Measurements from ENCODE around the gene VARS2. TPM values are rescaled to one million over a fixed set of nuclear protein-coding genes. Genes with fewer than 3 reads are reported as not detected.
A peak's percentile ranks its signal among the peaks of the same experiment; 100 is the strongest.

Gene VARS2
- total and polyA plus RNA-seq, 9 of the 15 experiments (the other 6 are each of a cell fraction or from before 2014, with no cell fraction given) = 1.6 to 53.6 (median 29.9) TPM

GRCh38 chr6:30882759-30883684 is 31.0 kb upstream of the VARS2 start:
- POLR2A ChIA-PET = interaction anchor here (0.6 to 1.6 kb wide), 17 partner anchors 10 to 267 kb away, joined by 3 to 8 read pairs (median 4); partner anchors contain the start of genes GTF2H4, MRPS18B, PPP1R10 and VARS2
- H3K36me3 ChIP-seq (ENCODE audit: control insufficient read depth, insufficient read depth, low read length) = no peaks in the 10 kb centered on the region
- H3K27ac ChIP-seq (ENCODE audit: extremely low read depth, low read depth, low read length) = peak overlapping the region; percentile 70
- BruUV-seq (replicated peaks) = no TSS peak
- CTCF ChIA-PET (ENCODE audit: low intra/inter-chr PET ratio) = no interaction called here
- no peaks in the 10 kb centered on the region for H3K9me3 ChIP-seq (replicated peaks; ENCODE audit: control insufficient read depth, insufficient read depth, low read depth, low read length)
- H4K20me1 ChIP-seq (replicated peaks; ENCODE audit: control insufficient read depth, insufficient read depth, low read length) = peaks cover 9% of the 10 kb centered on the region; the same call in 1 of the 2 replicates
- intact Hi-C loops (cut with micrococcal nuclease) (no loop called here), in situ Hi-C loops (cut with MboI) (no loop called here)
- ATAC-seq (peak; percentile 9; the same call in 2 of the 3 replicates), FAIRE-seq (peak; percentile 66), DNase-seq (ENCODE audit: extremely low read depth in 1 of 4, low spot score in 3 of 4) (peak; percentile 59 to 72 (median 68))
- peak overlapping the region; percentile 63 to 94 for H3K9ac ChIP-seq (ENCODE audit: insufficient read depth in 1 of 2, low read depth in 2 of 2, low read length in 2 of 2)
- peak overlapping the region; percentile 82 for H2AFZ ChIP-seq (ENCODE audit: low read depth, low read length)
- H3K9me1 ChIP-seq (ENCODE audit: control insufficient read depth, insufficient read depth, low read length) = peaks cover 3% of the 10 kb centered on the region
- WGBS (ENCODE audit: insufficient coverage, low coverage, missing lambda C conversion rate) = 42% methylated on average over 15 of the region's 15 CpGs
- H3K27me3 ChIP-seq (ENCODE audit: control insufficient read depth in 2 of 2, insufficient read depth in 2 of 2, low read length in 2 of 2) = no peaks in the 10 kb centered on the region
- peak overlapping the region; percentile 77 for H3K4me2 ChIP-seq (ENCODE audit: insufficient read depth, low read length)
- H3K4me3 ChIP-seq = peak overlapping the region; percentile 54
- H3K79me2 ChIP-seq (ENCODE audit: control insufficient read depth, insufficient read depth, low read length) = peaks cover 35% of the 10 kb centered on the region
- H3K4me1 ChIP-seq (replicated peaks in 1 of 2; ENCODE audit: control insufficient read depth in 2 of 2, insufficient read depth in 2 of 2, low read length in 2 of 2) = peaks cover 68 to 75% of the 10 kb centered on the region in 2 experiments
- TF ChIP-seq SRSF3 (IDR thresholded peaks at IDR 0.05; ENCODE audit: insufficient read depth, low read length) (no peak), ELK1 (CRISPR knock-in tag; IDR thresholded peaks at IDR 0.05) (no peak), FOXK2 (conservative IDR thresholded peaks at IDR 0.05 in 1 of 2, IDR thresholded peaks at IDR 0.05 in 1 of 2; ENCODE audit: low read depth in 2 of 2) (peak in 1 of 2 experiments; percentile 47; a peak in 1 of 4 replicates), HLTF (IDR thresholded peaks at IDR 0.05) (no peak), NCOA4 (IDR thresholded peaks at IDR 0.05; ENCODE audit: partially characterized antibody) (no peak), MECOM (CRISPR knock-in tag; IDR thresholded peaks at IDR 0.05) (no peak), NKRF (IDR thresholded peaks at IDR 0.05; ENCODE audit: borderline replicate concordance) (peak; percentile 39; the same call in 1 of the 2 replicates), AFF4 (CRISPR knock-in tag; IDR thresholded peaks at IDR 0.05) (0 out of 2 replicates have a peak, but pooled peaks have one; percentile 13), HES1 (IDR thresholded peaks at IDR 0.05; ENCODE audit: low read depth) (no peak), VEZF1 (CRISPR knock-in tag; IDR thresholded peaks at IDR 0.05) (peak; percentile 11; the same call in 1 of the 2 replicates)

Measured in K562 (cell line).